ENCODE results near the gene LIN7C. TPM values are rescaled to one million over a fixed set of nuclear protein-coding genes. Genes with fewer than 3 reads are reported as not detected.

The LIN7C gene
- total and polyA plus RNA-seq, 2 donors (not counting 1 experiment from before 2014, with no cell fraction given): 6.2 to 24.2 TPM

DNA sequence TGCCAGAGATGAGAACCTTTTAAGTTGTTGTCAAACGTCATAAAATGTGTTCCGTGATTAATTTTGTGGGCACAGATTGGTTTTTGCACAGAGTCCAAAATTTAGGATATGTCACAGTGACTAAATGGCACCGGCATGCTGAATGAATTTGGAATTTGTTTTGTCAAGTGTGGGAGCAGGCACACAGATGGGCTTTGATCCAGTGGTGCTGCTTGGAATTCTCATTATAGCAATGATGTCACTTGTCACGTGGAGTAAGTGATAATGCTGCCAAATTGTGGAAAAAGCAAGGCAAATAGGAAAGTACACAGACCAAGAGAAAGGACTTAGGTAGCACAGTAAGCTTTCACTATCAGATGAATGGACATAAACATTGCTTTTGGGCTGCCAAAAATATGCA is 8.0 kb upstream of the LIN7C start:
- DNase-seq (no peak), ATAC-seq (ENCODE audit: low read depth) (no peak)
- H3K9me3 ChIP-seq (ENCODE audit: control extremely low read depth in 1 of 3, control insufficient read depth in 2 of 3, insufficient read depth in 1 of 3, low read length in 2 of 3): peaks cover 0 to 3% (median 1%) of the 10 kb centered on the region in 3 donors
- H3K4me3 Mint-ChIP-seq: no peak overlapping the region
- no peak overlapping the region for H3K27ac Mint-ChIP-seq
- H4K20me1 ChIP-seq (ENCODE audit: control insufficient read depth, insufficient read depth, low read length, poor library complexity, severe bottlenecking): no peaks in the 10 kb centered on the region
- 100% methylated on average over 4 of the region's 4 CpGs for WGBS (ENCODE audit: insufficient coverage)
- H3K9ac ChIP-seq (ENCODE audit: low read length): no peak overlapping the region
- no peaks in the 10 kb centered on the region for H3K9me3 Mint-ChIP-seq (ENCODE audit: insufficient read depth)
- no peaks in the 10 kb centered on the region for H3K79me2 ChIP-seq (ENCODE audit: control insufficient read depth, insufficient read depth, low read length)
- H3K36me3 ChIP-seq (replicated peaks in 1 of 2; ENCODE audit: control extremely low read depth in 1 of 2, control insufficient read depth in 1 of 2, extremely low read depth in 1 of 2, insufficient read depth in 2 of 2, low read length in 1 of 2): no peaks in the 10 kb centered on the region
- no peak overlapping the region for H2AFZ ChIP-seq (ENCODE audit: insufficient read depth, low read depth, low read length, poor library complexity, severe bottlenecking)
- intact Hi-C loops (cut with micrococcal nuclease): no loop called here
- peaks cover 21% of the 10 kb centered on the region for H3K27me3 Mint-ChIP-seq
- H3K27ac ChIP-seq (ENCODE audit: low read length in 2 of 2): no peak overlapping the region
- H3K27me3 ChIP-seq (replicated peaks in 1 of 4; ENCODE audit: control extremely low read depth in 1 of 4, control insufficient read depth in 3 of 4, insufficient read depth in 4 of 4, low read length in 3 of 4): no peaks in the 10 kb centered on the region
- no peaks in the 10 kb centered on the region for H3K4me1 Mint-ChIP-seq
- no peaks in the 10 kb centered on the region for H3K4me1 ChIP-seq (ENCODE audit: control insufficient read depth in 2 of 2, insufficient read depth in 2 of 2, low read length in 2 of 2)
- POLR2A ChIA-PET: no interaction called here
- H3K4me3 ChIP-seq (ENCODE audit: control extremely low read depth in 1 of 5, extremely low read depth in 1 of 5, insufficient read depth in 1 of 5, low read depth in 2 of 5, low read length in 4 of 5): no peak overlapping the region
- H3K4me2 ChIP-seq (replicated peaks; ENCODE audit: low read depth, low read length, poor library complexity, severe bottlenecking): no peak overlapping the region
- TF ChIP-seq, protein P1, sequence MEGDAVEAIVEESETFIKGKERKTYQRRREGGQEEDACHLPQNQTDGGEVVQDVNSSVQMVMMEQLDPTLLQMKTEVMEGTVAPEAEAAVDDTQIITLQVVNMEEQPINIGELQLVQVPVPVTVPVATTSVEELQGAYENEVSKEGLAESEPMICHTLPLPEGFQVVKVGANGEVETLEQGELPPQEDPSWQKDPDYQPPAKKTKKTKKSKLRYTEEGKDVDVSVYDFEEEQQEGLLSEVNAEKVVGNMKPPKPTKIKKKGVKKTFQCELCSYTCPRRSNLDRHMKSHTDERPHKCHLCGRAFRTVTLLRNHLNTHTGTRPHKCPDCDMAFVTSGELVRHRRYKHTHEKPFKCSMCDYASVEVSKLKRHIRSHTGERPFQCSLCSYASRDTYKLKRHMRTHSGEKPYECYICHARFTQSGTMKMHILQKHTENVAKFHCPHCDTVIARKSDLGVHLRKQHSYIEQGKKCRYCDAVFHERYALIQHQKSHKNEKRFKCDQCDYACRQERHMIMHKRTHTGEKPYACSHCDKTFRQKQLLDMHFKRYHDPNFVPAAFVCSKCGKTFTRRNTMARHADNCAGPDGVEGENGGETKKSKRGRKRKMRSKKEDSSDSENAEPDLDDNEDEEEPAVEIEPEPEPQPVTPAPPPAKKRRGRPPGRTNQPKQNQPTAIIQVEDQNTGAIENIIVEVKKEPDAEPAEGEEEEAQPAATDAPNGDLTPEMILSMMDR (IDR thresholded peaks at IDR 0.05): no peak
- no peak for TF ChIP-seq EZH2 (IDR thresholded peaks at IDR 0.05; ENCODE audit: borderline replicate concordance, insufficient read depth, low read depth, low read length, poor library complexity, severe bottlenecking)
- CTCF ChIA-PET: no interaction called here

DNA sequence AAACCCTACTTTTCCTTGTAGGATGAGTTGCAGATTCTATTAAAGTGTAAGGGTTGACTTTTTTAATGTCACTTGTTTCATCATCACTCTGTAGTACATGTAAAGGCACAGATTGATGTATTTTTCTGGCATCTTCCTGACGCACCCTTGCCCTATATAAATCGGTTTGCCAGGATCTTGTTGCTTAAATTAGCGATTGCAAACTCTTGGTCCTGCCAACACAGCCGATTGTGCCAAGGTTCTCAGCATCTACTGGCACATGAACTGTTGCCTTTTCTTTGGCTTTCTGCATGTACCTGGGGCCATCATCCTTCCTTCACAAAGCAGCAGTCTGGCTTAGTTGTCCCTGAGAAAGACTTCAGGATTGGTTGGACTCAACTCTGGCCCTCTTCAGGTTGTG is 7.5 kb upstream of the LIN7C start:
- no peaks in the 10 kb centered on the region for H3K4me1 ChIP-seq (ENCODE audit: control insufficient read depth in 2 of 2, insufficient read depth in 2 of 2, low read length in 2 of 2)
- no peaks in the 10 kb centered on the region for H4K20me1 ChIP-seq (ENCODE audit: control insufficient read depth, insufficient read depth, low read length, poor library complexity, severe bottlenecking)
- CTCF ChIA-PET: interaction anchor here (1.2 kb wide), 1 partner anchor 18 kb away, joined by 4 read pairs; no protein-coding TSS in a partner anchor
- no peaks in the 10 kb centered on the region for H3K79me2 ChIP-seq (ENCODE audit: control insufficient read depth, insufficient read depth, low read length)
- no peak overlapping the region for H2AFZ ChIP-seq (ENCODE audit: insufficient read depth, low read depth, low read length, poor library complexity, severe bottlenecking)
- Mint-ChIP-seq H3K27ac (no peak overlapping the region), H3K27me3 (peaks cover 20% of the 10 kb centered on the region), H3K4me1 (no peaks in the 10 kb centered on the region), H3K4me3 (no peak overlapping the region), H3K9me3 (ENCODE audit: insufficient read depth) (no peaks in the 10 kb centered on the region)
- 98% methylated on average over 4 of the region's 4 CpGs for WGBS (ENCODE audit: insufficient coverage)
- H3K27me3 ChIP-seq (replicated peaks in 1 of 4; ENCODE audit: control extremely low read depth in 1 of 4, control insufficient read depth in 3 of 4, insufficient read depth in 4 of 4, low read length in 3 of 4): no peaks in the 10 kb centered on the region
- H3K36me3 ChIP-seq (replicated peaks in 1 of 2; ENCODE audit: control extremely low read depth in 1 of 2, control insufficient read depth in 1 of 2, extremely low read depth in 1 of 2, insufficient read depth in 2 of 2, low read length in 1 of 2): no peaks in the 10 kb centered on the region
- ATAC-seq (ENCODE audit: low read depth): no peak
- intact Hi-C loops (cut with micrococcal nuclease): no loop called here
- no peak overlapping the region for H3K27ac ChIP-seq (ENCODE audit: low read length in 2 of 2)
- no peak for DNase-seq
- H3K4me2 ChIP-seq (replicated peaks; ENCODE audit: low read depth, low read length, poor library complexity, severe bottlenecking): no peak overlapping the region
- no peak overlapping the region for H3K9ac ChIP-seq (ENCODE audit: low read length)
- H3K9me3 ChIP-seq (ENCODE audit: control extremely low read depth in 1 of 3, control insufficient read depth in 2 of 3, insufficient read depth in 1 of 3, low read length in 2 of 3): peaks cover 0 to 3% (median 1%) of the 10 kb centered on the region in 3 donors
- POLR2A ChIA-PET: no interaction called here
- H3K4me3 ChIP-seq (ENCODE audit: control extremely low read depth in 1 of 5, extremely low read depth in 1 of 5, insufficient read depth in 1 of 5, low read depth in 2 of 5, low read length in 4 of 5): no peak overlapping the region
- TF ChIP-seq EZH2 (IDR thresholded peaks at IDR 0.05; ENCODE audit: borderline replicate concordance, insufficient read depth, low read depth, low read length, poor library complexity, severe bottlenecking): no peak
- TF ChIP-seq, protein P1 (IDR thresholded peaks at IDR 0.05): no peak
